ENCODE measurements around the gene EFCAB8.

DNA sequence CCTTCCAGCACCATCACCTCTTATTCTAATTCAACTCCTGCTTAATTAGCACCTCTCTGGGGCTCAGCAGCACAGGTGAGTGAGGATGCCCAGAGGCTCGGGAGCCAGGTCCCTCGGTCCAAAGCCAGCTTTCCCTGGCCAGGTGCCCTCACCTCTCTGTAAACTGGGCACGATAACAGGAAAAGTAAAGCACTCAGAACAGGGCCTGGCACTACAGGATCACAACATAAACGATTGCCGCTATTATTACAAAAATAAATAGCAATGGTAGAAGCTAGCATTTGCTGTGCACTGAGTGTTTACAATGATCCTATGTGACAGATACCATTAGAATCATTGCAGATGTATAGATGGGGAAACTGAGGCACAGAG is 151.4 kb downstream of the EFCAB8 start:
- TF ChIP-seq EGR1 (IDR thresholded peaks at IDR 0.05) (no peak), EP300 (IDR thresholded peaks at IDR 0.05; ENCODE audit: borderline replicate concordance) (no peak), CEBPB (IDR thresholded peaks at IDR 0.05) (no peak), TCF12 (IDR thresholded peaks at IDR 0.05; ENCODE audit: low read depth) (no peak), CREB1 (IDR thresholded peaks at IDR 0.05; ENCODE audit: low read depth) (no peak), ZBTB7A (IDR thresholded peaks at IDR 0.05; ENCODE audit: low read depth) (no peak)
- TF ChIP-seq, protein P1, sequence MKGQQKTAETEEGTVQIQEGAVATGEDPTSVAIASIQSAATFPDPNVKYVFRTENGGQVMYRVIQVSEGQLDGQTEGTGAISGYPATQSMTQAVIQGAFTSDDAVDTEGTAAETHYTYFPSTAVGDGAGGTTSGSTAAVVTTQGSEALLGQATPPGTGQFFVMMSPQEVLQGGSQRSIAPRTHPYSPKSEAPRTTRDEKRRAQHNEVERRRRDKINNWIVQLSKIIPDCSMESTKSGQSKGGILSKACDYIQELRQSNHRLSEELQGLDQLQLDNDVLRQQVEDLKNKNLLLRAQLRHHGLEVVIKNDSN (IDR thresholded peaks at IDR 0.05), result no peak

Data from Ishikawa (cell line).